Astrocyte (in vitro differentiated cells and primary cell): Measurements from ENCODE around the gene CAMK2D. TPM values are rescaled to one million over a fixed set of nuclear protein-coding genes. Genes with fewer than 3 reads are reported as not detected.

ENCODE experiments used
- DNase-seq: peaks from one replicate; pipeline ENCODE4 v3.0.0-alpha.2; 2010; ENCODE audit warnings: low read depth
- FAIRE-seq: peaks from 2 replicates; lab custom pipeline; 2011; peaks lifted over from hg19 to GRCh38; lab: Jason Lieb, UNC
- H2AFZ ChIP-seq: 2 replicates; pipeline ENCODE4 v1.6.0; 2012; ENCODE audit warnings: low read depth, low read length, inconsistent platforms
- H3K27ac ChIP-seq: 2 replicates; pipeline ENCODE4 v1.5.1; 2011; ENCODE audit warnings: low read depth, low read length, inconsistent platforms
- H3K27me3 ChIP-seq: 2 replicates; pipeline ENCODE4 v1.6.0; 2011; ENCODE audit warnings: low read length, inconsistent platforms; ENCODE audit not compliant: insufficient read depth
- H3K36me3 ChIP-seq: 2 replicates; pipeline ENCODE4 v1.5.1; 2011; ENCODE audit warnings: low read length, inconsistent platforms; ENCODE audit not compliant: insufficient read depth
- H3K4me1 ChIP-seq: 2 replicates; pipeline ENCODE4 v1.5.1; 2011; ENCODE audit warnings: low read length, inconsistent platforms; ENCODE audit not compliant: insufficient read depth
- H3K4me2 ChIP-seq: 2 replicates; pipeline ENCODE4 v1.6.0; 2012; ENCODE audit warnings: low read length, inconsistent platforms
- H3K4me3 ChIP-seq: 2 replicates; pipeline ENCODE4 v1.5.1; 2011; ENCODE audit warnings: low read depth, mild to moderate bottlenecking, low read length, inconsistent platforms; ENCODE audit not compliant: insufficient read depth
- H3K79me2 ChIP-seq: 2 replicates; pipeline ENCODE4 v1.6.0; 2012; ENCODE audit warnings: mild to moderate bottlenecking, low read length, inconsistent platforms; ENCODE audit not compliant: insufficient read depth
- H3K9ac ChIP-seq: 2 replicates; pipeline ENCODE4 v1.6.0; 2012; ENCODE audit warnings: mild to moderate bottlenecking, low read length, inconsistent platforms
- H3K9me3 ChIP-seq: 2 replicates; pipeline ENCODE4 v1.5.1; 2012; ENCODE audit warnings: low read depth, mild to moderate bottlenecking, low read length, inconsistent platforms; ENCODE audit not compliant: insufficient read depth
- H4K20me1 ChIP-seq: 2 replicates; pipeline ENCODE4 v1.6.0; 2012; ENCODE audit warnings: low read length, inconsistent platforms; ENCODE audit not compliant: insufficient read depth
- H3K27ac Mint-ChIP-seq: one replicate; pipeline ENCODE4 v1.8.0; 2021; ENCODE audit warnings: mild to moderate bottlenecking, mixed read lengths; ENCODE audit not compliant: unreplicated experiment
- H3K27me3 Mint-ChIP-seq: one replicate; pipeline ENCODE4 v1.8.0; 2021; ENCODE audit warnings: low read depth, mixed read lengths; ENCODE audit not compliant: unreplicated experiment
- H3K36me3 Mint-ChIP-seq: one replicate; pipeline ENCODE4 v1.8.0; 2021; ENCODE audit warnings: low read depth, mixed read lengths; ENCODE audit not compliant: unreplicated experiment
- H3K4me1 Mint-ChIP-seq: one replicate; pipeline ENCODE4 v1.8.0; 2021; ENCODE audit warnings: low read depth, mixed read lengths; ENCODE audit not compliant: unreplicated experiment
- H3K4me3 Mint-ChIP-seq: one replicate; pipeline ENCODE4 v1.8.0; 2021; ENCODE audit warnings: mild to moderate bottlenecking, moderate library complexity, mixed read lengths; ENCODE audit not compliant: unreplicated experiment
- H3K9me3 Mint-ChIP-seq: one replicate; pipeline ENCODE4 v1.8.0; 2021; ENCODE audit warnings: mild to moderate bottlenecking, mixed read lengths; ENCODE audit not compliant: unreplicated experiment
- EZH2 ChIP-seq: IDR thresholded peaks from 2 replicates; pipeline ENCODE4 v1.6.1; 2012; ENCODE audit warnings: mild to moderate bottlenecking, low read length, inconsistent platforms; ENCODE audit not compliant: insufficient read depth
- total RNA-seq: library from RNA; stranded (reverse); gene quantifications from 2 replicates; pipeline ENCODE4 v1.2.1, GENCODE V29; 2021
- TF ChIP-seq, protein P1 (sequence below): IDR thresholded peaks from 2 replicates; pipeline ENCODE4 v1.5.1; 2011; ENCODE audit warnings: low read depth, mild to moderate bottlenecking, inconsistent platforms, low read length, moderate library complexity; ENCODE audit not compliant: insufficient read depth

Gene CAMK2D
- total RNA-seq, 1 donor from 2014 or later, result 80.8 TPM

DNA sequence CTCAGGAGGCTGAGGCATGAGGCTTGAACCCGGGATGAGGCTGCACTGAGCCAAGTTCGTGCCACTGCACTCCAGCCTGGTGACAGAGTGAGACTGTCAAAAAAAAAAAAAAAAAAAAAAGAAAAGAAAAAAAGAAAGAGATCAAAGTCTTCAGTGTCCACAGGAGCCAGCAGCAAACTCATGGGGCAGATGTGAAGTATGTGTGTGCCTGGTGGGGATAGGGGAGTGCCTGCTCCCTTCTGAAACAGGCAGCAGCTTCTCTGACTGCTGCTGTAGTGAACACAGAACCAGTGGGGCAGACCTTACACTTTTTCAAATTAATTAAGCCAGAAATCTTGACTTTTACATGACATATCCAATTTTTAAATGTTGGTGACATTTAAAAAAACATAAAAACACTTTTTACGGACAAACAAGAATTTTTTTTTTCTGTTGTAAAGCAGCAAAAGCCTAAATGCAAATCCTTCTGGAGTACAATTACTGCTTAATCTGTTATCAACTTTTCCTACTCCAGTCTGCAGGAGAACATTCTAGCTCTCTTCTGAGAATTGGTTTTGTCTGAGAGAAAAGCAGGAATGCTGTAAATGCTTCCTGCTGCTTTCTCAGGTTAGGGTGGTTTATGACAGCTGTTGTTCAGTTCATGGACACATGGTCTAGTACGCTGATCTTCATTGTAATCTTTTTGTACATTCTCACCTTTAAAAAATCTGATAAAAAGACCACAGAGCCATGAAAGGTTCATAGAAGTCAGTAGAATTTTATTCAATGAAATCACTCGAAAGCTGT lies 311.1 kb downstream of the CAMK2D start:
- Histone ChIP-seq H3K27ac (no peak overlapping the region), H3K4me1 (peaks cover 21% of the 10 kb centered on the region), H3K9ac (no peak overlapping the region), H3K36me3 (peaks cover under 1% of the 10 kb centered on the region), H2AFZ (no peak overlapping the region), H3K79me2 (no peaks in the 10 kb centered on the region), H3K27me3 (no peaks in the 10 kb centered on the region), H3K9me3 (no peaks in the 10 kb centered on the region), H4K20me1 (no peaks in the 10 kb centered on the region), H3K4me3 (no peak overlapping the region), H3K4me2 (no peak overlapping the region)
- FAIRE-seq (no peak), DNase-seq (no peak)
- H3K4me1 Mint-ChIP-seq, result peaks cover 24% of the 10 kb centered on the region
- H3K4me3 Mint-ChIP-seq, result no peak overlapping the region
- no peaks in the 10 kb centered on the region for H3K36me3 Mint-ChIP-seq
- no peaks in the 10 kb centered on the region for H3K9me3 Mint-ChIP-seq
- no peaks in the 10 kb centered on the region for H3K27me3 Mint-ChIP-seq
- TF ChIP-seq, protein P1, sequence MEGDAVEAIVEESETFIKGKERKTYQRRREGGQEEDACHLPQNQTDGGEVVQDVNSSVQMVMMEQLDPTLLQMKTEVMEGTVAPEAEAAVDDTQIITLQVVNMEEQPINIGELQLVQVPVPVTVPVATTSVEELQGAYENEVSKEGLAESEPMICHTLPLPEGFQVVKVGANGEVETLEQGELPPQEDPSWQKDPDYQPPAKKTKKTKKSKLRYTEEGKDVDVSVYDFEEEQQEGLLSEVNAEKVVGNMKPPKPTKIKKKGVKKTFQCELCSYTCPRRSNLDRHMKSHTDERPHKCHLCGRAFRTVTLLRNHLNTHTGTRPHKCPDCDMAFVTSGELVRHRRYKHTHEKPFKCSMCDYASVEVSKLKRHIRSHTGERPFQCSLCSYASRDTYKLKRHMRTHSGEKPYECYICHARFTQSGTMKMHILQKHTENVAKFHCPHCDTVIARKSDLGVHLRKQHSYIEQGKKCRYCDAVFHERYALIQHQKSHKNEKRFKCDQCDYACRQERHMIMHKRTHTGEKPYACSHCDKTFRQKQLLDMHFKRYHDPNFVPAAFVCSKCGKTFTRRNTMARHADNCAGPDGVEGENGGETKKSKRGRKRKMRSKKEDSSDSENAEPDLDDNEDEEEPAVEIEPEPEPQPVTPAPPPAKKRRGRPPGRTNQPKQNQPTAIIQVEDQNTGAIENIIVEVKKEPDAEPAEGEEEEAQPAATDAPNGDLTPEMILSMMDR, result no peak
- no peak for TF ChIP-seq EZH2
- no peak overlapping the region for H3K27ac Mint-ChIP-seq

DNA sequence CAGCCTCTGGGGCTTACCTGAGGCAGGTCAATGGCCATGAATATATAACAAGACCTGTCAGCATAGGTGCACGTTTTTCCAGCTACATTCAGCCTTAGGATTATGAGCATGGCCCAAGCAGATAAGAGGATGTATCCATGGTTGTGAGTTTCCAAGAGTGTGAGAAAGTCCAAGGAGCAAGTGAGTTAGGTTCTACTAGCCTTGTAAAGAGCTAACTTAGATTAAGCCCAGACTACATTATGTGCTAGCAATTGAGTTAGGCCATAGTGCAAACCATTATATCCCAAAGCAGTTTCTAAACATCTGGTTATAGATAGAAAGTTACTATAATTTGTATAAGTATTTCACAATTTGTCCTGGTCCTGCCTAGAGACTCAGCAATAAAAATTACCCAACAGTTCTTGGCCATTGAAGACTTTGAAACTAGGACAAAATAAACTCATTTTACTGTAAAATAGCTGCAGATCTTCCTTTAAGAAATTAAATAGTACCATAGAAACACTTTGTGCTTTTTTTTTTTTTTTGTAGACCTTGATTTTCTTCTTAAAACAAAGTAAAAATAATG lies 312.0 kb downstream of the CAMK2D start:
- Histone ChIP-seq H2AFZ (no peak overlapping the region), H3K27ac (no peak overlapping the region), H3K9ac (no peak overlapping the region), H3K36me3 (no peaks in the 10 kb centered on the region), H3K4me3 (no peak overlapping the region), H4K20me1 (no peaks in the 10 kb centered on the region), H3K79me2 (no peaks in the 10 kb centered on the region), H3K27me3 (no peaks in the 10 kb centered on the region), H3K4me2 (no peak overlapping the region), H3K9me3 (no peaks in the 10 kb centered on the region), H3K4me1 (peaks cover 29% of the 10 kb centered on the region)
- DNase-seq (no peak), FAIRE-seq (no peak)
- Mint-ChIP-seq H3K27ac (no peak overlapping the region), H3K4me1 (peaks cover 29% of the 10 kb centered on the region), H3K4me3 (no peak overlapping the region), H3K27me3 (no peaks in the 10 kb centered on the region), H3K9me3 (no peaks in the 10 kb centered on the region), H3K36me3 (no peaks in the 10 kb centered on the region)
- TF ChIP-seq EZH2, result no peak
- TF ChIP-seq, protein P1, result no peak

DNA sequence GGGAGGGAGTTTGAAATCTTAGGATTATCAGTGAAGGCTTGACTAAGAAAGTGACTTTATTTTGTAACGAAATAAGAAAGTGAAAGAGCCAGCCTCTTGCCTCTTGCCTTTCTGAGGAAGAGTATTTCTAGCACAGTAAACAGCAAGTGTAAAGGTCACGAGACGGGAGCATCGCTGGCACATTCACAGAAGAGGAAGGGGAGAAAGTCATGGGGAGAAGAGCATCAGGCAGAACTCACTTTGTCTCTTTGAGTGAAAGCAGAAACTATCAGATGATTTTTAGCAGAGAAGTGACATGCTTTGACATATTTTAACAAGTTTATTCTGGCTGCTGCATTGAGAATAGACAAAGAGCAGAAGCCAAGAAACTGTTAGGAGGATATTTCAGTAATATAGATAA lies 313.8 kb downstream of the CAMK2D start:
- H3K4me2 ChIP-seq, result no peak overlapping the region
- no peak overlapping the region for H3K4me3 Mint-ChIP-seq
- no peaks in the 10 kb centered on the region for H3K27me3 Mint-ChIP-seq
- H3K79me2 ChIP-seq, result no peaks in the 10 kb centered on the region
- no peaks in the 10 kb centered on the region for H3K9me3 ChIP-seq
- H3K27ac Mint-ChIP-seq, result no peak overlapping the region
- TF ChIP-seq, protein P1, result no peak
- no peak overlapping the region for H3K9ac ChIP-seq
- FAIRE-seq (no peak), DNase-seq (no peak)
- H3K4me1 ChIP-seq, result peaks cover 28% of the 10 kb centered on the region
- peaks cover 21% of the 10 kb centered on the region for H3K4me1 Mint-ChIP-seq
- H3K36me3 ChIP-seq, result no peaks in the 10 kb centered on the region
- no peak overlapping the region for H3K4me3 ChIP-seq
- H4K20me1 ChIP-seq, result no peaks in the 10 kb centered on the region
- no peaks in the 10 kb centered on the region for H3K9me3 Mint-ChIP-seq
- H3K27ac ChIP-seq, result no peak overlapping the region
- no peaks in the 10 kb centered on the region for H3K27me3 ChIP-seq
- H2AFZ ChIP-seq, result no peak overlapping the region
- no peaks in the 10 kb centered on the region for H3K36me3 Mint-ChIP-seq
